HepG2 (cell line): Measurements from ENCODE around the gene ARPC1B. TPM values are rescaled to one million over a fixed set of nuclear protein-coding genes. Genes with fewer than 3 reads are reported as not detected.
A peak's percentile ranks its signal among the peaks of the same experiment; 100 is the strongest.

Source experiments
- ATAC-seq: fragments of 200-7000 bp; cut with Tn5 transposase; 3 replicates; pipeline ENCODE4 v1.9.1; 2020; ENCODE audit warnings: mild to moderate bottlenecking, moderate library complexity
- BruUV-seq: library from RNA; stranded (reverse); fragments of 400-500 nt; replicated peaks from 2 replicates; lab custom pipeline; 2021; lab: Mats Ljungman, UMichigan
- CTCF ChIA-PET: fragments of 300-600 bp; formaldehyde crosslinking; extraction: SDS; loops from one replicate; lab custom pipeline; 2021; ENCODE audit warnings: low total read pairs, inconsistent platforms, low intra/inter-chr PET ratio; lab: Yijun Ruan, JAX
- POLR2A ChIA-PET: fragments of 350-600 bp; sonication (Branson Sonifier 250); formaldehyde crosslinking; loops from one replicate; lab custom pipeline; 2020; ENCODE audit warnings: antibody characterized with exemption, inconsistent platforms; lab: Yijun Ruan, JAX
- DNase-seq: peaks from one replicate; pipeline ENCODE4 v3.0.0-alpha.2; 2015; ENCODE audit warnings: low spot score
- FAIRE-seq: peaks from 3 replicates; lab custom pipeline; 2011; peaks lifted over from hg19 to GRCh38; lab: Jason Lieb, UNC
- H2AFZ ChIP-seq: one replicate; pipeline ENCODE4 v1.6.1; 2011; ENCODE audit warnings: low read length, inconsistent platforms
- H3K27ac ChIP-seq: fragments of 300-600 bp; 3 replicates; pipeline ENCODE4 v1.8.0; 2011; ENCODE audit warnings: mixed run types, mild to moderate bottlenecking, mixed read lengths, low read length, inconsistent platforms; ENCODE audit not compliant: insufficient read depth; ENCODE audit errors: extremely low read length
- H3K27me3 ChIP-seq, 2 experiments: fragments of 200-600 bp in 1 of 2; 2 replicates in 1 of 2; 3 replicates in 1 of 2; pipeline versions ENCODE4 v1.6.0 to v1.8.0; 2011; ENCODE audit warnings: low read length in 2 of 2, mild to moderate bottlenecking in 2 of 2, moderate library complexity in 2 of 2, inconsistent platforms in 1 of 2; ENCODE audit not compliant: insufficient read depth in 2 of 2, control insufficient read depth in 1 of 2
- H3K36me3 ChIP-seq, 2 experiments: fragments of 200-600 bp in 1 of 2; replicated peaks in 1 of 2; 2 replicates in 1 of 2; 3 replicates in 1 of 2; pipeline versions ENCODE4 v1.5.1 to v1.8.0; 2011; ENCODE audit warnings: low read length in 2 of 2, inconsistent platforms in 1 of 2; ENCODE audit not compliant: insufficient read depth in 2 of 2, control insufficient read depth in 1 of 2
- H3K4me1 ChIP-seq: 2 replicates; pipeline ENCODE4 v1.5.1; 2012; ENCODE audit warnings: low read length, inconsistent platforms; ENCODE audit not compliant: insufficient read depth
- H3K4me2 ChIP-seq: 2 replicates; pipeline ENCODE4 v1.6.0; 2011; ENCODE audit warnings: low read depth, low read length, inconsistent platforms
- H3K4me3 ChIP-seq, 3 experiments: fragments of 200-600 bp in 1 of 3; sonication (generic), shearing (Covaris generic) in 1 of 3; replicated peaks in 1 of 3; 2 replicates each; pipeline ENCODE4 v1.5.1; 2011 to 2016; ENCODE audit warnings: low read length in 3 of 3, inconsistent platforms in 2 of 3, low read depth in 2 of 3, mild to moderate bottlenecking in 2 of 3, control low read depth in 1 of 3, mixed read lengths in 1 of 3; ENCODE audit not compliant: insufficient read depth in 1 of 3
- H3K79me2 ChIP-seq: one replicate; pipeline ENCODE4 v1.6.1; 2011; ENCODE audit warnings: low read length, inconsistent platforms; ENCODE audit not compliant: insufficient read depth
- H3K9ac ChIP-seq: 2 replicates; pipeline ENCODE4 v1.6.0; 2011; ENCODE audit warnings: mild to moderate bottlenecking, low read depth, low read length, inconsistent platforms; ENCODE audit not compliant: insufficient read depth
- H3K9me3 ChIP-seq: 2 replicates; pipeline ENCODE4 v1.5.1; 2012; ENCODE audit warnings: mild to moderate bottlenecking, low read length
- H4K20me1 ChIP-seq: 2 replicates; pipeline ENCODE4 v1.6.0; 2011; ENCODE audit warnings: inconsistent platforms, mild to moderate bottlenecking, low read length, moderate library complexity; ENCODE audit not compliant: insufficient read depth
- BCL6 ChIP-seq: IDR thresholded peaks from 2 replicates; pipeline ENCODE4 v1.6.1; 2016; ENCODE audit warnings: missing genetic modification reagents, missing compliant biosample characterization
- EP300 ChIP-seq, 3 experiments: sonication (generic) in 1 of 3; formaldehyde crosslinking in 1 of 3; IDR thresholded peaks; 2 replicates each; pipeline versions ENCODE4 v1.5.1 to v1.6.1; 2011 to 2020; ENCODE audit warnings: low read depth in 2 of 3, low read length in 2 of 3, borderline replicate concordance in 1 of 3, improper control_type of control experiment in 1 of 3, mild to moderate bottlenecking in 1 of 3, missing genetic modification reagents in 1 of 3, moderate library complexity in 1 of 3
- ESRRA ChIP-seq: sonication (generic); formaldehyde crosslinking; IDR thresholded peaks from 2 replicates; pipeline ENCODE4 v1.5.1; 2020; ENCODE audit warnings: mild to moderate bottlenecking, low read depth, missing genetic modification reagents
- GATAD2A ChIP-seq: IDR thresholded peaks from 2 replicates; pipeline ENCODE4 v1.6.1; 2016
- HDAC1 ChIP-seq: sonication (generic); formaldehyde crosslinking; IDR thresholded peaks from 2 replicates; pipeline ENCODE4 v1.5.1; 2020; ENCODE audit warnings: mild to moderate bottlenecking, missing genetic modification reagents
- KDM1A ChIP-seq: IDR thresholded peaks from 2 replicates; pipeline ENCODE4 v1.6.1; 2016; ENCODE audit warnings: missing compliant biosample characterization
- KDM6A ChIP-seq: IDR thresholded peaks from 2 replicates; pipeline ENCODE4 v1.6.1; 2016; ENCODE audit warnings: low read depth
- NR2C2 ChIP-seq: sonication (generic); formaldehyde crosslinking; IDR thresholded peaks from 2 replicates; pipeline ENCODE4 v1.4.0; 2020; ENCODE audit warnings: missing genetic modification reagents, mild to moderate bottlenecking, moderate library complexity, borderline replicate concordance
- NR2F1 ChIP-seq, 2 experiments: fragments of 450-650 bp in 1 of 2; formaldehyde crosslinking in 1 of 2; IDR thresholded peaks; 2 replicates each; pipeline versions ENCODE4 v1.5.0 to v1.6.1; 2016 to 2020; ENCODE audit warnings: mild to moderate bottlenecking in 1 of 2, missing compliant biosample characterization in 1 of 2, missing genetic modification reagents in 1 of 2, moderate library complexity in 1 of 2
- POLR2G ChIP-seq: fragments of 200-400 bp; formaldehyde crosslinking; IDR thresholded peaks from 2 replicates; pipeline ENCODE4 v1.6.1; 2018; ENCODE audit warnings: mild to moderate bottlenecking, low read depth, low read length, moderate library complexity
- RAD21 ChIP-seq: fragments of 450-650 bp; formaldehyde crosslinking; IDR thresholded peaks from 2 replicates; pipeline ENCODE4 v1.5.0; 2020; ENCODE audit warnings: mild to moderate bottlenecking
- RXRA ChIP-seq: sonication (generic); formaldehyde crosslinking; IDR thresholded peaks from 2 replicates; pipeline ENCODE4 v1.5.1; 2020; ENCODE audit warnings: missing genetic modification reagents
- YEATS4 ChIP-seq: sonication (generic); formaldehyde crosslinking; IDR thresholded peaks from 2 replicates; pipeline ENCODE4 v1.4.0; 2020; ENCODE audit warnings: missing genetic modification reagents, borderline replicate concordance
- ZBTB7B ChIP-seq: sonication (generic); formaldehyde crosslinking; IDR thresholded peaks from 2 replicates; pipeline ENCODE4 v1.4.0; 2020; ENCODE audit warnings: missing genetic modification reagents
- ZNF343 ChIP-seq: sonication (generic); formaldehyde crosslinking; IDR thresholded peaks from 2 replicates; pipeline ENCODE4 v1.4.0; 2020; ENCODE audit warnings: mild to moderate bottlenecking, missing genetic modification reagents
- ZNF350 ChIP-seq: sonication (generic); formaldehyde crosslinking; IDR thresholded peaks from 2 replicates; pipeline ENCODE4 v1.4.0; 2020; ENCODE audit warnings: mild to moderate bottlenecking, low read depth, missing genetic modification reagents, borderline replicate concordance
- ZNF367 ChIP-seq: sonication (generic); formaldehyde crosslinking; IDR thresholded peaks from 2 replicates; pipeline ENCODE4 v1.4.0; 2020; ENCODE audit warnings: missing genetic modification reagents, borderline replicate concordance
- WGBS: methylation state at CpG from one replicate; pipeline ENCODE4 v1.1.6; 2017; ENCODE audit warnings: low lambda C conversion rate; 5-methylcytosine and 5-hydroxymethylcytosine counted together
- in situ Hi-C: cut with HindIII; loops from 2 replicates; pipeline ENCODE4 v1.10.0; 2017; ENCODE audit warnings: low pct_unique_long_range_greater_than_20kb; ENCODE audit not compliant: extremely low pct_ligation_motif_present
- intact Hi-C: fragments of 100-400 bp; cut with micrococcal nuclease; formaldehyde crosslinking; loops from one replicate; pipeline ENCODE4 v1.10.0; 2022; ENCODE audit not compliant: unreplicated experiment
- polyA plus RNA-seq, 8 experiments: library from polyadenylated mRNA; depleted of rRNA in 3 of 8; stranded (reverse) in 7 of 8; unstranded in 1 of 8; fragments of >200 nt; fragmentation: Illumina TruSeq in 4 of 8; extraction: Trizol in 4 of 8; gene quantifications; 2 replicates each; pipeline versions ENCODE4 v1.2.1 to v1.2.3, GENCODE V29; 2011 to 2016; ENCODE audit warnings: low read depth in 4 of 8, missing spikeins in 1 of 8, mixed read lengths in 1 of 8; ENCODE audit not compliant: insufficient read depth in 1 of 8
- total RNA-seq, 5 experiments: library from RNA; depleted of rRNA; stranded (reverse); fragments of >200 nt; fragmentation: Illumina TruSeq; extraction: Trizol; gene quantifications; 2 replicates each; pipeline ENCODE4 v1.2.3, GENCODE V29; 2016; ENCODE audit warnings: low read depth in 1 of 5
- TF ChIP-seq, protein P1 (sequence below): sonication (generic); formaldehyde crosslinking; IDR thresholded peaks from 2 replicates; pipeline ENCODE4 v1.8.1; 2023; ENCODE audit warnings: missing genetic modification reagents, mild to moderate bottlenecking, borderline replicate concordance
- TF ChIP-seq, protein P2 (sequence below): sonication (generic); formaldehyde crosslinking; IDR thresholded peaks from 2 replicates; pipeline ENCODE4 v1.4.0; 2020; ENCODE audit warnings: mild to moderate bottlenecking, missing genetic modification reagents

ARPC1B gene
- total and polyA plus RNA-seq, 2 of the 13 experiments (the other 11 are each of a cell fraction or from before 2014, with no cell fraction given): 72.9 to 89.1 TPM

DNA sequence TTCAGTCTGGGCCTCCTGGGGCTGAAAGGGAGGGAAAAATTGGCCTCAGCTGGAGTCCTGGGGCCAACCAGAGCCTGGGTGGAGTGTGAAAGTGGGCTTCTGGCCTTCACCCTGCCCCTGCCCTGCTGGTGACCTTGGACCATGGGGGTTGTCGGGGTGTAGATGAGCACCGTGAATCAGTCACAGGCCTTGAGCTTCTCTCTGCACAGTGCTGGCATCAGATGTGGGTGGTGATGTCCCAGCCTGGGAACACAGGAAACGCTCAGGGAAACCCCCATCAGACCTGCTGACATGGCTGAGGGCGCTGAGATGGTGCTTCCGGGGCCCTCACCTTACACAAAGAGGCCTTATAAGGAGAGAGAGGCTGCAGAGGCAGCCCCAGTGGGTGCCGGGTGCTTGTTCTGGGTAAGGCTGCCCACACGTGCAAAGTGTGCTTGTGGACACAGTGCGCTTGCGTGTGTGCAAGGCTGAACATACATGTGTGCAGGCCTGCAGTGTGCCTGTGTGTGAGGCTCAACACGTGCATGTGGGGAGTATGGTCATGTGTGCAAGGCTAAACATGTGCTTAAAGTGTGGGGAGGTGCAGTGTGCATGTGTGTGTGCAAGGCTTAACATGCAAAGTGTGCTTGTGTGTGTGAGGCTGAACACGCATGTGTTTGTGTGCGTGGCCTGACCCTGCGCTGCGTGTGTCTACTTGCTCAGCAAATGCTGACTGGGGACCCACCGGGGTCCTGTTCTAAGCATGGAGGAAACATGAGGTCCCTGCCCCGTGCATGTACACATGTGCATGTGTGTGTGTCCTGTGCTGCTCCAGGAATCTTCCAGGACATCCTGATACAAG lies 6.5 kb downstream of the ARPC1B start (continued):
- TF ChIP-seq RXRA (CRISPR knock-in tag) (peak; percentile 83; the same call in 1 of the 2 replicates), ZNF367 (CRISPR knock-in tag) (no peak), YEATS4 (CRISPR knock-in tag) (0 out of 2 replicates have a peak, but pooled peaks have one; percentile 13), EP300 (IDR thresholded peaks at IDR 0.05; ENCODE audit: low read depth in 2 of 2, low read length in 2 of 2) (peak in 1 of 2 experiments; percentile 46; a peak in 2 of 4 replicates), EP300 (CRISPR knock-in tag; IDR thresholded peaks at IDR 0.05; ENCODE audit: borderline replicate concordance) (no peak), ZNF350 (CRISPR knock-in tag) (peak; percentile 43; the same call in 1 of the 2 replicates)

DNA sequence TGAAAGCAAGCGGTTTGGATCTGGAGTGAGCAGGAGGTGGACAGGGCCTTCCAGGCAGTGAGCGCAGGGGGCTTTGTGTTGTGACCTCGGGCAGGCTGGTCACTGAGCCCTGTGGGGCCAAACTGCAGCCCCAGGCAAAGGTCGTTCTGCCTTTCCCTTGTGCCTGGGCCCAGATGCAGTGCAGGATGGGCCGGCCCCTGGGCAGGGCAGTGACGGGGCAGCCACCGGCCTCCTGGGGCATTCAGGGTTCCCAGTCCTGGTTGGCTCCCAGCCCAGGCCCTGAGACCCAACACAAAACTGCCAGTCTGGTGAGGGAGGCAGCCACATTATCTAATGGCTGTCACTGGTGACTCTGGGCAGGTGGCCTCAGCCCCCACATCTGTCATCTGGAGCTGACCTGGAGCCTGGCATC lies 7.1 kb downstream of the ARPC1B start:
- whole genome bisulfite sequencing: 0% methylated on average over 1 of the region's 7 CpGs
- DNase-seq (peak; percentile 48), FAIRE-seq (peak; percentile 68), ATAC-seq (peak; percentile 85)
- H3K4me3 ChIP-seq: peak overlapping the region in 1 of 3 experiments; percentile 51; a peak in 1 of 6 replicates
- H3K4me1 ChIP-seq: peaks cover 37% of the 10 kb centered on the region
- H3K27ac ChIP-seq: peak overlapping the region; percentile 91
- BruUV-seq: no TSS peak
- H3K9me3 ChIP-seq: no peaks in the 10 kb centered on the region
- no peaks in the 10 kb centered on the region for H3K27me3 ChIP-seq
- ChIA-PET CTCF (no interaction called here), POLR2A (interaction anchor here (1.0 kb wide), 1 partner anchor 27 kb away, joined by 4 read pairs; the partner anchor contains the start of genes BUD31 and PDAP1)
- H3K79me2 ChIP-seq: peaks cover 22% of the 10 kb centered on the region
- intact Hi-C loops: no loop called here
- peak overlapping the region; percentile 86 for H3K4me2 ChIP-seq
- H4K20me1 ChIP-seq: peaks cover 8% of the 10 kb centered on the region; the same call in 1 of the 2 replicates
- in situ Hi-C loops: no loop called here
- H2AFZ ChIP-seq: no peak overlapping the region
- H3K36me3 ChIP-seq: peaks cover 1 to 13% of the 10 kb centered on the region in 2 experiments; a peak in 3 of 5 replicates
- peak overlapping the region; percentile 63 for H3K9ac ChIP-seq
- TF ChIP-seq KDM6A (CRISPR knock-in tag): peak; percentile 56; the same call in 1 of the 2 replicates
- TF ChIP-seq ESRRA (CRISPR knock-in tag): 0 out of 2 replicates have a peak, but pooled peaks have one; percentile 41
- peak; percentile 47 for TF ChIP-seq POLR2G
- peak; percentile 53 for TF ChIP-seq HDAC1 (CRISPR knock-in tag)
- TF ChIP-seq ZBTB7B (CRISPR knock-in tag): peak; percentile 93
- no peak for TF ChIP-seq ZNF343 (CRISPR knock-in tag)
- peak; percentile 30; the same call in 1 of the 2 replicates for TF ChIP-seq BCL6
- peak; percentile 31; the same call in 1 of the 2 replicates for TF ChIP-seq GATAD2A (CRISPR knock-in tag)
- 0 out of 4 replicates have a peak, but pooled peaks of 1 of the 2 experiments have one; percentile 11 for TF ChIP-seq NR2F1 (CRISPR knock-in tag; IDR thresholded peaks at IDR 0.05)
- TF ChIP-seq, protein P1, sequence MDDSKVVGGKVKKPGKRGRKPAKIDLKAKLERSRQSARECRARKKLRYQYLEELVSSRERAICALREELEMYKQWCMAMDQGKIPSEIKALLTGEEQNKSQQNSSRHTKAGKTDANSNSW: no peak
- TF ChIP-seq RAD21 (CRISPR knock-in tag): peak; percentile 43; the same call in 1 of the 2 replicates
- 0 out of 2 replicates have a peak, but pooled peaks have one; percentile 18 for TF ChIP-seq NR2C2 (CRISPR knock-in tag)
- peak; percentile 82; the same call in 1 of the 2 replicates for TF ChIP-seq RXRA (CRISPR knock-in tag)
- no peak for TF ChIP-seq KDM1A (CRISPR knock-in tag)
- TF ChIP-seq, protein P2, sequence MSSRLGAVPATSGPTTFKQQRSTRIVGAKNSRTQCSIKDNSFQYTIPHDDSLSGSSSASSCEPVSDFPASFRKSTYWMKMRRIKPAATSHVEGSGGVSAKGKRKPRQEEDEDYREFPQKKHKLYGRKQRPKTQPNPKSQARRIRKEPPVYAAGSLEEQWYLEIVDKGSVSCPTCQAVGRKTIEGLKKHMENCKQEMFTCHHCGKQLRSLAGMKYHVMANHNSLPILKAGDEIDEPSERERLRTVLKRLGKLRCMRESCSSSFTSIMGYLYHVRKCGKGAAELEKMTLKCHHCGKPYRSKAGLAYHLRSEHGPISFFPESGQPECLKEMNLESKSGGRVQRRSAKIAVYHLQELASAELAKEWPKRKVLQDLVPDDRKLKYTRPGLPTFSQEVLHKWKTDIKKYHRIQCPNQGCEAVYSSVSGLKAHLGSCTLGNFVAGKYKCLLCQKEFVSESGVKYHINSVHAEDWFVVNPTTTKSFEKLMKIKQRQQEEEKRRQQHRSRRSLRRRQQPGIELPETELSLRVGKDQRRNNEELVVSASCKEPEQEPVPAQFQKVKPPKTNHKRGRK (CRISPR knock-in tag): no peak
